K562 (cell line): ENCODE results near the gene RNF113B. TPM values are rescaled to one million over a fixed set of nuclear protein-coding genes. Genes with fewer than 3 reads are reported as not detected.

Source experiments
- ATAC-seq: fragments of 200-7000 bp; cut with Tn5 transposase; 3 replicates; pipeline ENCODE4 v1.9.1; 2020; ENCODE audit warnings: moderate library complexity
- BruUV-seq: library from RNA; stranded (reverse); fragments of 400-500 nt; replicated peaks from 2 replicates; lab custom pipeline; 2021; lab: Mats Ljungman, UMichigan
- CTCF ChIA-PET: fragments of 300-600 bp; formaldehyde crosslinking; extraction: SDS; loops from one replicate; lab custom pipeline; 2021; ENCODE audit warnings: low intra/inter-chr PET ratio; lab: Yijun Ruan, JAX
- POLR2A ChIA-PET: fragments of 300-600, 350-650 bp; sonication (Branson Sonifier 250); formaldehyde crosslinking; extraction: SDS; loops from one replicate; lab custom pipeline; 2021; ENCODE audit warnings: antibody characterized with exemption, inconsistent platforms; lab: Yijun Ruan, JAX
- DNase-seq, 4 experiments: peaks; one replicate each; pipeline versions ENCODE4 v3.0.0 to v3.0.0-alpha.2; 2011 to 2018; ENCODE audit warnings: low spot score in 3 of 4, mixed read lengths in 3 of 4; ENCODE audit errors: extremely low read depth in 1 of 4
- FAIRE-seq: peaks from 2 replicates; lab custom pipeline; 2011; peaks lifted over from hg19 to GRCh38; lab: Jason Lieb, UNC
- H2AFZ ChIP-seq: 2 replicates; pipeline ENCODE4 v1.6.0; 2011; ENCODE audit warnings: low read depth, low read length, control low read depth, inconsistent platforms
- H3K27ac ChIP-seq: fragments of 200-600 bp; 3 replicates; pipeline ENCODE4 v1.8.0; 2011; ENCODE audit warnings: low read depth, mild to moderate bottlenecking, control low read depth, inconsistent platforms, low read length, moderate library complexity, mixed read lengths; ENCODE audit errors: extremely low read depth
- H3K27me3 ChIP-seq, 2 experiments: fragments of 300-600 bp in 1 of 2; 2 replicates in 1 of 2; 3 replicates in 1 of 2; pipeline versions ENCODE4 v1.6.0 to v1.8.0; 2011; ENCODE audit warnings: inconsistent platforms in 2 of 2, low read length in 2 of 2, mild to moderate bottlenecking in 1 of 2, mixed read lengths in 1 of 2, moderate library complexity in 1 of 2; ENCODE audit not compliant: control insufficient read depth in 2 of 2, insufficient read depth in 2 of 2
- H3K36me3 ChIP-seq: fragments of 300-600 bp; 3 replicates; pipeline ENCODE4 v1.8.0; 2011; ENCODE audit warnings: mild to moderate bottlenecking, low read length, inconsistent platforms; ENCODE audit not compliant: control insufficient read depth, insufficient read depth
- H3K4me1 ChIP-seq, 2 experiments: fragments of 200-600 bp in 1 of 2; replicated peaks in 1 of 2; 2 replicates in 1 of 2; 3 replicates in 1 of 2; pipeline versions ENCODE4 v1.5.1 to v1.8.0; 2011; ENCODE audit warnings: inconsistent platforms in 2 of 2, low read length in 2 of 2, mild to moderate bottlenecking in 1 of 2, mixed read lengths in 1 of 2, moderate library complexity in 1 of 2; ENCODE audit not compliant: control insufficient read depth in 2 of 2, insufficient read depth in 2 of 2
- H3K4me2 ChIP-seq: 2 replicates; pipeline ENCODE4 v1.6.1; 2011; ENCODE audit warnings: low read length, control low read depth, inconsistent platforms, mixed read lengths; ENCODE audit not compliant: insufficient read depth
- H3K4me3 ChIP-seq: fragments of 200-600 bp; sonication (generic), shearing (Covaris generic); 2 replicates; pipeline ENCODE4 v1.5.1; 2016; ENCODE audit warnings: control low read depth, inconsistent platforms
- H3K79me2 ChIP-seq: fragments of 200-600 bp; 3 replicates; pipeline ENCODE4 v1.8.0; 2011; ENCODE audit warnings: low read length, inconsistent platforms; ENCODE audit not compliant: control insufficient read depth, insufficient read depth
- H3K9ac ChIP-seq, 2 experiments: 2 replicates each; pipeline versions ENCODE4 v1.6.0 to v1.6.1; 2011; ENCODE audit warnings: low read depth in 2 of 2, low read length in 2 of 2, control low read depth in 1 of 2, inconsistent platforms in 1 of 2, mild to moderate bottlenecking in 1 of 2, mixed read lengths in 1 of 2; ENCODE audit not compliant: insufficient read depth in 1 of 2
- H3K9me1 ChIP-seq: one replicate; pipeline ENCODE4 v1.6.0; 2011; ENCODE audit warnings: inconsistent platforms, mild to moderate bottlenecking, low read length, moderate library complexity; ENCODE audit not compliant: control insufficient read depth, insufficient read depth
- H3K9me3 ChIP-seq: replicated peaks from 2 replicates; pipeline ENCODE4 v1.5.1; 2011; ENCODE audit warnings: low read depth, low read length, inconsistent platforms; ENCODE audit not compliant: control insufficient read depth, insufficient read depth
- H4K20me1 ChIP-seq: replicated peaks from 2 replicates; pipeline ENCODE4 v1.6.1; 2011; ENCODE audit warnings: low read length, inconsistent platforms, mixed read lengths; ENCODE audit not compliant: control insufficient read depth, insufficient read depth
- BDP1 ChIP-seq: IDR thresholded peaks from 3 replicates; pipeline ENCODE4 v1.6.1; 2011; ENCODE audit not compliant: insufficient read length, insufficient read depth
- BRCA1 ChIP-seq, 2 experiments: fragments of 450-650 bp in 1 of 2; sonication (generic) in 1 of 2; formaldehyde crosslinking in 1 of 2; IDR thresholded peaks; 2 replicates each; pipeline versions ENCODE4 v1.5.0 to v1.6.1; 2017 to 2020; ENCODE audit warnings: mild to moderate bottlenecking in 1 of 2, missing genetic modification reagents in 1 of 2
- BRD9 ChIP-seq: fragments of 450-650 bp; IDR thresholded peaks from 2 replicates; pipeline ENCODE4 v1.6.1; 2018; ENCODE audit warnings: low read depth; ENCODE audit not compliant: partially characterized antibody
- CSDE1 ChIP-seq, 2 experiments: fragments of 450-650 bp; IDR thresholded peaks; 2 replicates each; pipeline ENCODE4 v1.6.1; 2016; ENCODE audit warnings: mild to moderate bottlenecking in 1 of 2
- NR1H2 ChIP-seq: sonication (generic); formaldehyde crosslinking; IDR thresholded peaks from 2 replicates; pipeline ENCODE4 v1.4.0; 2020; ENCODE audit warnings: mild to moderate bottlenecking, missing genetic modification reagents
- PCBP1 ChIP-seq: fragments of 200-400 bp; formaldehyde crosslinking; IDR thresholded peaks from 2 replicates; pipeline ENCODE4 v1.6.1; 2018; ENCODE audit warnings: mild to moderate bottlenecking, low read depth, low read length; ENCODE audit not compliant: poor library complexity, severe bottlenecking
- SIN3A ChIP-seq, 2 experiments: fragments of 150-350 bp in 1 of 2; IDR thresholded peaks; 2 replicates each; pipeline ENCODE4 v1.6.1; 2011 to 2016; ENCODE audit warnings: borderline replicate concordance in 2 of 2, low read depth in 2 of 2, low read length in 2 of 2, mild to moderate bottlenecking in 2 of 2, moderate library complexity in 2 of 2; ENCODE audit not compliant: control insufficient read depth in 1 of 2
- ZNF79 ChIP-seq: fragments of 250-450 bp; sonication (Bioruptor Pico); IDR thresholded peaks from 2 replicates; pipeline ENCODE4 v1.4.0; 2020; ENCODE audit warnings: low read depth, mild to moderate bottlenecking, moderate library complexity
- WGBS: fragments of 100-300 bp; shearing (Covaris generic); methylation state at CpG from one replicate; pipeline ENCODE4 v1.1.6; 2016; ENCODE audit warnings: low coverage, mixed read lengths; ENCODE audit not compliant: insufficient coverage; ENCODE audit errors: missing lambda C conversion rate; 5-methylcytosine and 5-hydroxymethylcytosine counted together
- in situ Hi-C: fragments of 300-500 bp; cut with MboI; formaldehyde crosslinking; loops from 4 replicates; pipeline ENCODE4 v1.15.0; 2018; ENCODE audit warnings: inconsistent platforms, mixed read lengths
- intact Hi-C: fragments of 100-400 bp; cut with micrococcal nuclease; formaldehyde crosslinking; loops from 2 replicates; pipeline ENCODE4 v1.14.2; 2022
- polyA plus RNA-seq, 8 experiments: library from polyadenylated mRNA; depleted of rRNA in 4 of 8; stranded (reverse) in 5 of 8; unstranded in 3 of 8; fragments of >200 nt; fragmentation: Nextera tagmentation in 2 of 8; fragmentation: Illumina TruSeq in 1 of 8; extraction: Ambion mirVana in 2 of 8; extraction: Trizol in 1 of 8; gene quantifications; 2 replicates each; pipeline versions ENCODE4 v1.2.1 to v1.2.3, GENCODE V29; 2011 to 2014; ENCODE audit warnings: inconsistent platforms in 1 of 8, missing spikeins in 1 of 8
- total RNA-seq, 7 experiments: library from RNA; depleted of rRNA in 6 of 7; stranded (reverse); fragments of >200 nt in 6 of 7; fragmentation: Illumina TruSeq in 2 of 7; extraction: Trizol in 2 of 7; gene quantifications; 2 replicates each; pipeline versions ENCODE4 v1.2.1 to v1.2.3, GENCODE V29; 2011 to 2021; ENCODE audit warnings: low replicate concordance in 1 of 7

The RNF113B gene
- total and polyA plus RNA-seq, 9 of the 15 experiments (the other 6 are each of a cell fraction or from before 2014, with no cell fraction given): 0.09 TPM; not detected in 8

GRCh38 chr13:98175043-98175442 lies 2.0 kb downstream of the RNF113B start:
- intact Hi-C loops (no loop called here), in situ Hi-C loops (no loop called here)
- POLR2A ChIA-PET: no interaction called here
- CTCF ChIA-PET: no interaction called here
- WGBS: 7% methylated on average over 3 of the region's 3 CpGs
- Histone ChIP-seq H3K36me3 (no peaks in the 10 kb centered on the region), H2AFZ (no peak overlapping the region), H3K9me3 (no peaks in the 10 kb centered on the region), H3K27ac (no peak overlapping the region), H3K4me2 (no peak overlapping the region), H3K79me2 (no peaks in the 10 kb centered on the region), H3K9ac (no peak overlapping the region), H4K20me1 (no peaks in the 10 kb centered on the region), H3K4me1 (peaks cover 0 to 8% of the 10 kb centered on the region in 2 experiments; a peak in 2 of 5 replicates), H3K9me1 (no peaks in the 10 kb centered on the region), H3K4me3 (no peak overlapping the region), H3K27me3 (peaks cover 11 to 32% of the 10 kb centered on the region in 2 experiments)
- FAIRE-seq (no peak), DNase-seq (no peak), ATAC-seq (no peak)
- TF ChIP-seq BDP1 (no peak), CSDE1 (IDR thresholded peaks at IDR 0.05) (no peak), BRD9 (no peak), NR1H2 (no peak), SIN3A (IDR thresholded peaks at IDR 0.05; ENCODE audit: borderline replicate concordance in 2 of 2, control insufficient read depth in 1 of 2, low read depth in 2 of 2, low read length in 2 of 2) (no peak)
- no TSS peak for BruUV-seq

GRCh38 chr13:98174307-98174706 lies 2.8 kb downstream of the RNF113B start:
- 0% methylated on average over 6 of the region's 7 CpGs for WGBS
- Histone ChIP-seq H3K4me2 (no peak overlapping the region), H3K9me1 (no peaks in the 10 kb centered on the region), H3K4me3 (no peak overlapping the region), H3K4me1 (peaks cover 0 to 8% of the 10 kb centered on the region in 2 experiments; a peak in 2 of 5 replicates), H2AFZ (no peak overlapping the region), H3K36me3 (no peaks in the 10 kb centered on the region), H3K27me3 (peaks cover 11 to 32% of the 10 kb centered on the region in 2 experiments), H3K27ac (no peak overlapping the region), H3K9me3 (no peaks in the 10 kb centered on the region), H4K20me1 (no peaks in the 10 kb centered on the region), H3K79me2 (no peaks in the 10 kb centered on the region), H3K9ac (no peak overlapping the region)
- POLR2A ChIA-PET: no interaction called here
- no TSS peak for BruUV-seq
- ATAC-seq: no peak
- in situ Hi-C loops: no loop called here
- intact Hi-C loops: no loop called here
- DNase-seq: no peak
- no peak for FAIRE-seq
- CTCF ChIA-PET: no interaction called here
- TF ChIP-seq BRCA1 (IDR thresholded peaks at IDR 0.05) (no peak), BRCA1 (CRISPR knock-in tag; IDR thresholded peaks at IDR 0.05) (no peak), ZNF79 (no peak), PCBP1 (no peak), BRD9 (no peak)
